Panc1 (cell line): ENCODE data around the gene ADAMTS13. TPM values are rescaled to one million over a fixed set of nuclear protein-coding genes. Genes with fewer than 3 reads are reported as not detected.

Experiments used
- ATAC-seq: fragments of 200-7000 bp; cut with Tn5 transposase; 2 replicates; pipeline ENCODE4 v1.9.1; 2020; ENCODE audit warnings: mild to moderate bottlenecking, moderate library complexity
- BruUV-seq: library from RNA; stranded (reverse); fragments of 400-500 nt; replicated peaks from 2 replicates; lab custom pipeline; 2021; lab: Mats Ljungman, UMichigan
- CTCF ChIA-PET: fragments of 300-600 bp; sonication (Branson Sonifier 250); formaldehyde crosslinking; loops from one replicate; lab custom pipeline; 2022; ENCODE audit warnings: antibody characterized with exemption; lab: Charles Lee
- POLR2A ChIA-PET: fragments of 300-600 bp; sonication (Branson Sonifier 250); formaldehyde crosslinking; loops from one replicate; lab custom pipeline; 2022; ENCODE audit warnings: antibody characterized with exemption; lab: Charles Lee
- DNase-seq: peaks from one replicate; pipeline ENCODE4 v3.0.0-alpha.2; 2010; ENCODE audit warnings: low read depth, low spot score
- H3K27ac ChIP-seq: 2 replicates; pipeline ENCODE4 v1.5.1; 2011; ENCODE audit warnings: mild to moderate bottlenecking, low read length, inconsistent platforms
- H3K27me3 ChIP-seq: fragments of 200-500 bp; sonication (Bioruptor generic); 2 replicates; pipeline ENCODE4 v1.6.0; 2014; ENCODE audit warnings: low read length, inconsistent platforms; ENCODE audit not compliant: control insufficient read depth, insufficient read depth
- H3K36me3 ChIP-seq: fragments of 200-500 bp; sonication (Bioruptor generic); 2 replicates; pipeline ENCODE4 v1.5.1; 2014; ENCODE audit warnings: inconsistent platforms, mild to moderate bottlenecking, low read length, moderate library complexity; ENCODE audit not compliant: control insufficient read depth, insufficient read depth
- H3K4me1 ChIP-seq: 2 replicates; pipeline ENCODE4 v1.5.1; 2011; ENCODE audit warnings: inconsistent platforms, mild to moderate bottlenecking, low read length, moderate library complexity; ENCODE audit not compliant: control insufficient read depth, insufficient read depth
- H3K4me3 ChIP-seq, 2 experiments: 2 replicates each; pipeline ENCODE4 v1.5.1; 2011 to 2012; ENCODE audit warnings: low read depth in 2 of 2, low read length in 2 of 2, mild to moderate bottlenecking in 2 of 2, inconsistent platforms in 1 of 2, moderate library complexity in 1 of 2
- H3K9me3 ChIP-seq: fragments of 200-500 bp; sonication (Bioruptor generic); 2 replicates; pipeline ENCODE4 v1.5.1; 2014; ENCODE audit warnings: low read depth, mild to moderate bottlenecking, inconsistent platforms, low read length, moderate library complexity; ENCODE audit not compliant: control insufficient read depth, insufficient read depth
- POLR2AphosphoS5 ChIP-seq: IDR thresholded peaks from 2 replicates; pipeline ENCODE4 v1.6.1; 2012; ENCODE audit warnings: mild to moderate bottlenecking, low read depth, low read length, moderate library complexity
- SIN3A ChIP-seq: IDR thresholded peaks from 2 replicates; pipeline ENCODE4 v1.6.1; 2012; ENCODE audit warnings: low read depth, mild to moderate bottlenecking, low read length, moderate library complexity, borderline replicate concordance; ENCODE audit not compliant: insufficient read depth
- TCF7L2 ChIP-seq: IDR thresholded peaks from 2 replicates; pipeline ENCODE4 v1.6.1; 2011; ENCODE audit warnings: mild to moderate bottlenecking, low read depth, low read length, inconsistent platforms
- in situ Hi-C: cut with HindIII; loops from 2 replicates; pipeline ENCODE4 v1.10.0; 2016; ENCODE audit warnings: low sequenced_read_pairs, low pct_unique_long_range_greater_than_20kb
- intact Hi-C: fragments of 100-400 bp; cut with micrococcal nuclease; formaldehyde crosslinking; loops from one replicate; pipeline ENCODE4 v1.10.0; 2022; ENCODE audit not compliant: unreplicated experiment
- total RNA-seq: library from RNA; stranded (reverse); gene quantifications from one replicate; pipeline ENCODE4 v1.2.1, GENCODE V29; 2021; ENCODE audit not compliant: unreplicated experiment
- TF ChIP-seq, protein P1 (sequence below): fragments of 450-650 bp; IDR thresholded peaks from 2 replicates; pipeline ENCODE4 v1.5.1; 2017; ENCODE audit warnings: mild to moderate bottlenecking
- TF ChIP-seq, protein P2 (sequence below), 2 experiments: IDR thresholded peaks; 2 replicates each; pipeline ENCODE4 v1.6.1; 2011 to 2012; ENCODE audit warnings: low read depth in 2 of 2, control low read depth in 1 of 2, low read length in 1 of 2, mild to moderate bottlenecking in 1 of 2, moderate library complexity in 1 of 2; ENCODE audit not compliant: insufficient read depth in 1 of 2

ADAMTS13 gene
- total RNA-seq, 1 experiment from 2014 or later = 3.4 TPM

DNA sequence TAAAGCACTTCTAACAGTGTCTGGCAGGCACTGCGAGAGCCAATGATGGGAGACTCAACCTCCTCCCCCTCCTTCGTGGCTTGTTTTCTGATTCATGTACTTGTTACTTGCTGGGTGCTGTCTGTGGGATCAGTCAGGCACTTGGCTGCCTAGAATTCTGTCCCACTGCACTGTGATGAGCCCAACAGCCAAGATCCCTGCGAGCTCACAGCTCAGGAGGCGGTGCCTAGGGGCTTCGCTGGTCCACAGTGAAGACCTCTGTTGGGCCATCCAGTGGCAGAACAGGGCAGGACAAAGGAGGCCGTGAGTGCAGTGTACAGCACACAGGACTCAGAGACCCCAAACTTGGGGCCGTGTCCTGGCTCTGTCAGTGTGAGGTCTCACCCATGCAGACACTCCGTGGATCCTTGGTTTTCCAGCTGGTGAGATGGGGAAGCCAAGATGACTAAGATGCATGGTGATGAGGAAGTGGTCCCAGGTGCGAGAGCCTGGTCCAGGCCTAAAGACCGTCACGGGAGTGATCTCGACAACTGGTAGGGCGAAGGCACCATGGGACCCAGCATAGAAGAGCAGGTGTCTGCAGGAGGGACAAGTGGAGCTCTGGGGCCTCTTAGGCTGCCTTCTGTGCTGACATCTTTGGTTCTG is 83.1 kb downstream of the ADAMTS13 start:
- no TSS peak for BruUV-seq
- no peak for ATAC-seq

DNA sequence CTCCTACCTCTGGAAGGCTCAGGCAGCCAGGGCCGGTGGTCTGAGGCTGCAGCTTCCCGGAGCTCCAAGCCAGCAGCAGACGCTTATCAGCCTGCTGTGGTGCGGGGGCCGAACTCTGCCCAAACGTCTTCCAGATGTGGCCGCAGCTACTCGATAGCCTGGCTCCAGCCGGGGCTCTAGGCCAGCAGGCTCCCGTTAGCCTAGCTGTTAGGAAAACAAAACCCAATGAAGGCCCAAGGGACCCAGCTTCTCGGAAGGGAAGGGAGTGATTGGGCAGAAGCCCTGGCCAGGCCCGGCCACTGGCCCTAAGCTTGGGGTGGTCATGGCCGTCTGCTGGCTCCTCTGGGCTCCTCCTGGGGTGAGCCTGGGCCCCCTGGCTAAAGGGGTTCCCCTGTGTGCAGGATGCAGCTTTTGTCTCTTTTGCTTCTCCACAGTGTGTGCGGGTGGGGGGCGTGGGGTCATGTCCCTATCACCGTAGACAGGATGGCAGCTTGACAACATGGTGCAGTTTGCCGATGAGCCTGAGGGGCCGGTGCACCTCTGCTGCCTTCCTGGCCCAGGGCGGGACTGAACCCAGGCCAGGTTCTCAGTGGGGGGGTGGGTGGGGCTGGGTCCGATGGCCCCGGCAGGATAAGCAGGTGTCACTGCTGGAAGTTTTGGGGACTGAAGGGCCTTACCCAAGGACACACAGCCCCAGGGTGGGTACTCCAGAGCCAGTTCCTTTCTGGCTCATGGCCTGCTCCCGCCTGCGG is 83.9 kb downstream of the ADAMTS13 start:
- H3K27ac ChIP-seq = peak overlapping the region; percentile 48; the same call in 1 of the 2 replicates
- H3K4me1 ChIP-seq = peaks cover 31% of the 10 kb centered on the region
- POLR2A ChIA-PET = no interaction called here
- DNase-seq (no peak), ATAC-seq (peak; percentile 40)
- H3K4me3 ChIP-seq = no peak overlapping the region
- intact Hi-C loops = no loop called here
- BruUV-seq = no TSS peak
- in situ Hi-C loops = no loop called here
- H3K36me3 ChIP-seq = no peaks in the 10 kb centered on the region
- no peak for TF ChIP-seq SIN3A
- TF ChIP-seq TCF7L2 = no peak
- TF ChIP-seq, protein P1, sequence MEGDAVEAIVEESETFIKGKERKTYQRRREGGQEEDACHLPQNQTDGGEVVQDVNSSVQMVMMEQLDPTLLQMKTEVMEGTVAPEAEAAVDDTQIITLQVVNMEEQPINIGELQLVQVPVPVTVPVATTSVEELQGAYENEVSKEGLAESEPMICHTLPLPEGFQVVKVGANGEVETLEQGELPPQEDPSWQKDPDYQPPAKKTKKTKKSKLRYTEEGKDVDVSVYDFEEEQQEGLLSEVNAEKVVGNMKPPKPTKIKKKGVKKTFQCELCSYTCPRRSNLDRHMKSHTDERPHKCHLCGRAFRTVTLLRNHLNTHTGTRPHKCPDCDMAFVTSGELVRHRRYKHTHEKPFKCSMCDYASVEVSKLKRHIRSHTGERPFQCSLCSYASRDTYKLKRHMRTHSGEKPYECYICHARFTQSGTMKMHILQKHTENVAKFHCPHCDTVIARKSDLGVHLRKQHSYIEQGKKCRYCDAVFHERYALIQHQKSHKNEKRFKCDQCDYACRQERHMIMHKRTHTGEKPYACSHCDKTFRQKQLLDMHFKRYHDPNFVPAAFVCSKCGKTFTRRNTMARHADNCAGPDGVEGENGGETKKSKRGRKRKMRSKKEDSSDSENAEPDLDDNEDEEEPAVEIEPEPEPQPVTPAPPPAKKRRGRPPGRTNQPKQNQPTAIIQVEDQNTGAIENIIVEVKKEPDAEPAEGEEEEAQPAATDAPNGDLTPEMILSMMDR = no peak
- TF ChIP-seq POLR2AphosphoS5 = no peak
- TF ChIP-seq, protein P2, sequence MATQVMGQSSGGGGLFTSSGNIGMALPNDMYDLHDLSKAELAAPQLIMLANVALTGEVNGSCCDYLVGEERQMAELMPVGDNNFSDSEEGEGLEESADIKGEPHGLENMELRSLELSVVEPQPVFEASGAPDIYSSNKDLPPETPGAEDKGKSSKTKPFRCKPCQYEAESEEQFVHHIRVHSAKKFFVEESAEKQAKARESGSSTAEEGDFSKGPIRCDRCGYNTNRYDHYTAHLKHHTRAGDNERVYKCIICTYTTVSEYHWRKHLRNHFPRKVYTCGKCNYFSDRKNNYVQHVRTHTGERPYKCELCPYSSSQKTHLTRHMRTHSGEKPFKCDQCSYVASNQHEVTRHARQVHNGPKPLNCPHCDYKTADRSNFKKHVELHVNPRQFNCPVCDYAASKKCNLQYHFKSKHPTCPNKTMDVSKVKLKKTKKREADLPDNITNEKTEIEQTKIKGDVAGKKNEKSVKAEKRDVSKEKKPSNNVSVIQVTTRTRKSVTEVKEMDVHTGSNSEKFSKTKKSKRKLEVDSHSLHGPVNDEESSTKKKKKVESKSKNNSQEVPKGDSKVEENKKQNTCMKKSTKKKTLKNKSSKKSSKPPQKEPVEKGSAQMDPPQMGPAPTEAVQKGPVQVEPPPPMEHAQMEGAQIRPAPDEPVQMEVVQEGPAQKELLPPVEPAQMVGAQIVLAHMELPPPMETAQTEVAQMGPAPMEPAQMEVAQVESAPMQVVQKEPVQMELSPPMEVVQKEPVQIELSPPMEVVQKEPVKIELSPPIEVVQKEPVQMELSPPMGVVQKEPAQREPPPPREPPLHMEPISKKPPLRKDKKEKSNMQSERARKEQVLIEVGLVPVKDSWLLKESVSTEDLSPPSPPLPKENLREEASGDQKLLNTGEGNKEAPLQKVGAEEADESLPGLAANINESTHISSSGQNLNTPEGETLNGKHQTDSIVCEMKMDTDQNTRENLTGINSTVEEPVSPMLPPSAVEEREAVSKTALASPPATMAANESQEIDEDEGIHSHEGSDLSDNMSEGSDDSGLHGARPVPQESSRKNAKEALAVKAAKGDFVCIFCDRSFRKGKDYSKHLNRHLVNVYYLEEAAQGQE (IDR thresholded peaks at IDR 0.05; ENCODE audit: insufficient read depth in 1 of 2, low read depth in 2 of 2, low read length in 1 of 2) = no peak
- no peaks in the 10 kb centered on the region for H3K27me3 ChIP-seq
- H3K9me3 ChIP-seq = peaks cover 12% of the 10 kb centered on the region; the same call in 1 of the 2 replicates
- CTCF ChIA-PET = no interaction called here

More for the DNA sequence above, 83.1 kb downstream of the ADAMTS13 start:
- CTCF ChIA-PET = no interaction called here
- Histone ChIP-seq H3K27me3 (no peaks in the 10 kb centered on the region), H3K9me3 (peaks cover 12% of the 10 kb centered on the region; the same call in 1 of the 2 replicates), H3K27ac (peak overlapping the region; percentile 48; the same call in 1 of the 2 replicates), H3K36me3 (no peaks in the 10 kb centered on the region), H3K4me1 (peaks cover 29% of the 10 kb centered on the region), H3K4me3 (no peak overlapping the region)
- in situ Hi-C loops (no loop called here), intact Hi-C loops (no loop called here)
- DNase-seq = no peak
- TF ChIP-seq POLR2AphosphoS5 (no peak), TCF7L2 (no peak), SIN3A (no peak)
- TF ChIP-seq, protein P1 = no peak
- TF ChIP-seq, protein P2 (IDR thresholded peaks at IDR 0.05; ENCODE audit: insufficient read depth in 1 of 2, low read depth in 2 of 2, low read length in 1 of 2) = no peak
- POLR2A ChIA-PET = no interaction called here
